HEK293T (cell line): ENCODE data around the gene PTPRM.
"Not testable (repeated sequence)": the region's sequence is repeated elsewhere in the genome, so short reads cannot be mapped to it uniquely, and the experiment has no call there.

Experiments used
- BHLHE40 ChIP-seq: fragments of 450-650 bp; IDR thresholded peaks from 2 replicates; pipeline ENCODE4 v1.6.1; 2016; ENCODE audit warnings: mild to moderate bottlenecking, moderate library complexity, borderline replicate concordance
- ELF4 ChIP-seq: fragments of 450-650 bp; IDR thresholded peaks from 2 replicates; pipeline ENCODE4 v1.6.1; 2017; ENCODE audit warnings: antibody characterized with exemption
- HDGF ChIP-seq: fragments of 450-650 bp; IDR thresholded peaks from 2 replicates; pipeline ENCODE4 v1.6.1; 2017; ENCODE audit warnings: antibody characterized with exemption, borderline replicate concordance
- PKNOX1 ChIP-seq: fragments of 450-650 bp; IDR thresholded peaks from 2 replicates; pipeline ENCODE4 v1.6.1; 2016
- SP1 ChIP-seq: fragments of 450-650 bp; IDR thresholded peaks from 2 replicates; pipeline ENCODE4 v1.6.1; 2017

DNA sequence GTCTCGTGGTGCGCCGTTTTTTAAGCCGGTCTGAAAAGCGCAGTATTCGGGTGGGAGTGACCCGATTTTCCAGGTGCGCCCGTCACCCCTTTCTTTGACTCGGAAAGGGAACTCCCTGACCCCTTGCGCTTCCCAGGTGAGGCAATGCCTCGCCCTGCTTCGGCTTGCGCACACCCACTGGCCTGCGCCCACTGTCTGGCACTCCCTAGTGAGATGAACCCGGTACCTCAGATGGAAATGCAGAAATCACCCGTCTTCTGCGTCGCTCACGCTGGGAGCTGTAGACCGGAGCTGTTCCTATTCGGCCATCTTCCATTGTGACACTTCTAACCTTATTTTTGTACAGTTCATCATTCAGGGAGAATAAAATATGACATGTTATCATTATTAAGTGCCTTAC lies 496.0 kb downstream of the PTPRM start:
- not testable (repeated sequence) for TF ChIP-seq HDGF, SP1, BHLHE40, PKNOX1, ELF4
